Measurements from ENCODE around the gene BAIAP2L1. TPM values are rescaled to one million over a fixed set of nuclear protein-coding genes. Genes with fewer than 3 reads are reported as not detected.

BAIAP2L1 gene
- total and polyA plus RNA-seq, 12 donors, result 0.53 to 5.8 (median 1.8) TPM

- Histone ChIP-seq H3K4me3 (peak overlapping the region; percentile 82 to 99 (median 93)), H3K4me1 (peaks cover 35 to 58% (median 55%) of the 10 kb centered on the region in 9 donors), H3K9me3 (no peaks in the 10 kb centered on the region), H3K27ac (peak overlapping the region; percentile 84 to 99 (median 97)), H3K27me3 (no peaks in the 10 kb centered on the region), H3K36me3 (peaks cover 0 to 32% (median 0%) of the 10 kb centered on the region in 9 donors)
- intact Hi-C loops (cut with DNase I), result loop anchor here in 5 of 10 donors (2.0 to 5.0 kb wide), 4 partner anchors 29 to 120 kb away; partner anchors contain the start of genes BAIAP2L1 (in 1 of the 5) and TECPR1 (in 1 of the 5)
- WGBS, 2 donors, result 1% methylated on average over 63 to 77 of the region's 77 CpGs
- DNase-seq (peak in 1 of 2 donors; percentile 38), ATAC-seq (peak in 1 of 8 donors; percentile 1)
- no peak for TF ChIP-seq CTCF (IDR thresholded peaks at IDR 0.05)
Observed at GRCh38 chr7:98281757-98282606, 118.9 kb downstream of the BAIAP2L1 start.

- peak within 1 kb of the TSS; percentile 82 to 99 (median 93) for H3K4me3 ChIP-seq
- intact Hi-C loops (cut with DNase I), result loop anchor here in 4 of 10 donors (2.0 to 5.0 kb wide), 3 partner anchors 28 to 121 kb away; partner anchors contain the start of genes BAIAP2L1 (in 1 of the 4) and TECPR1 (in 1 of the 4)
- H3K27me3 ChIP-seq, result no peaks in the 10 kb centered on the region
- no peaks in the 10 kb centered on the region for H3K9me3 ChIP-seq
- peak in 6 of 9 donors; percentile 6 to 62 (median 52) for TF ChIP-seq CTCF (IDR thresholded peaks at IDR 0.05)
- DNase-seq, result peak; percentile 91 to 95
- H3K36me3 ChIP-seq, result peaks cover 0 to 25% (median 0%) of the 10 kb centered on the region in 9 donors
- whole genome bisulfite sequencing, 2 donors, result 0 to 1% methylated on average over 53 to 91 of the region's 92 CpGs
- ATAC-seq, result peak; percentile 70 to 89 (median 78)
- H3K27ac ChIP-seq, result peak within 1 kb of the TSS; percentile 84 to 99 (median 97)
- peaks cover 26 to 55% (median 46%) of the 10 kb centered on the region in 9 donors for H3K4me1 ChIP-seq
Observed at GRCh38 chr7:98280791-98281756, 119.8 kb downstream of the BAIAP2L1 start, which contains the start of gene BRI3. Gene BRI3, plus strand, starts transcription at chr7:98281686. Its CDS starts 110 bp downstream, at chr7:98281796.

- intact Hi-C loops (cut with DNase I), result loop anchor here in 4 of 10 donors (2.0 to 5.0 kb wide), 3 partner anchors 27 to 122 kb away; partner anchors contain the start of genes BAIAP2L1 (in 1 of the 4) and TECPR1 (in 1 of the 4)
Observed at GRCh38 chr7:98280296-98280695, 120.6 kb downstream of the BAIAP2L1 start.

More at GRCh38 chr7:98280296-98280695, 120.6 kb downstream of the BAIAP2L1 start:
- Histone ChIP-seq H3K27ac (peak overlapping the region in 9 of 10 donors; percentile 82 to 98 (median 90)), H3K36me3 (peaks cover 0 to 18% (median 0%) of the 10 kb centered on the region in 9 donors), H3K27me3 (no peaks in the 10 kb centered on the region), H3K4me3 (peak overlapping the region in 8 of 10 donors; percentile 46 to 99 (median 75)), H3K4me1 (peaks cover 18 to 55% (median 39%) of the 10 kb centered on the region in 9 donors), H3K9me3 (no peaks in the 10 kb centered on the region)
- DNase-seq (no peak), ATAC-seq (no peak)
- WGBS, 2 donors, result 63 to 64% methylated on average over 7 of the region's 7 CpGs
- TF ChIP-seq CTCF (IDR thresholded peaks at IDR 0.05), result no peak

Measured in heart right ventricle (tissue), 16 donors.